Astrocyte (in vitro differentiated cells and primary cell): ENCODE data around the gene OTOF. TPM values are rescaled to one million over a fixed set of nuclear protein-coding genes. Genes with fewer than 3 reads are reported as not detected.

Experiments used
- DNase-seq: peaks from one replicate; pipeline ENCODE4 v3.0.0-alpha.2; 2010; ENCODE audit warnings: low read depth
- FAIRE-seq: peaks from 2 replicates; lab custom pipeline; 2011; peaks lifted over from hg19 to GRCh38; lab: Jason Lieb, UNC
- H2AFZ ChIP-seq: 2 replicates; pipeline ENCODE4 v1.6.0; 2012; ENCODE audit warnings: low read depth, low read length, inconsistent platforms
- H3K27ac ChIP-seq: 2 replicates; pipeline ENCODE4 v1.5.1; 2011; ENCODE audit warnings: low read depth, low read length, inconsistent platforms
- H3K27me3 ChIP-seq: 2 replicates; pipeline ENCODE4 v1.6.0; 2011; ENCODE audit warnings: low read length, inconsistent platforms; ENCODE audit not compliant: insufficient read depth
- H3K36me3 ChIP-seq: 2 replicates; pipeline ENCODE4 v1.5.1; 2011; ENCODE audit warnings: low read length, inconsistent platforms; ENCODE audit not compliant: insufficient read depth
- H3K4me1 ChIP-seq: 2 replicates; pipeline ENCODE4 v1.5.1; 2011; ENCODE audit warnings: low read length, inconsistent platforms; ENCODE audit not compliant: insufficient read depth
- H3K4me2 ChIP-seq: 2 replicates; pipeline ENCODE4 v1.6.0; 2012; ENCODE audit warnings: low read length, inconsistent platforms
- H3K4me3 ChIP-seq: 2 replicates; pipeline ENCODE4 v1.5.1; 2011; ENCODE audit warnings: low read depth, mild to moderate bottlenecking, low read length, inconsistent platforms; ENCODE audit not compliant: insufficient read depth
- H3K79me2 ChIP-seq: 2 replicates; pipeline ENCODE4 v1.6.0; 2012; ENCODE audit warnings: mild to moderate bottlenecking, low read length, inconsistent platforms; ENCODE audit not compliant: insufficient read depth
- H3K9ac ChIP-seq: 2 replicates; pipeline ENCODE4 v1.6.0; 2012; ENCODE audit warnings: mild to moderate bottlenecking, low read length, inconsistent platforms
- H3K9me3 ChIP-seq: 2 replicates; pipeline ENCODE4 v1.5.1; 2012; ENCODE audit warnings: low read depth, mild to moderate bottlenecking, low read length, inconsistent platforms; ENCODE audit not compliant: insufficient read depth
- H4K20me1 ChIP-seq: 2 replicates; pipeline ENCODE4 v1.6.0; 2012; ENCODE audit warnings: low read length, inconsistent platforms; ENCODE audit not compliant: insufficient read depth
- H3K27ac Mint-ChIP-seq: one replicate; pipeline ENCODE4 v1.8.0; 2021; ENCODE audit warnings: mild to moderate bottlenecking, mixed read lengths; ENCODE audit not compliant: unreplicated experiment
- H3K27me3 Mint-ChIP-seq: one replicate; pipeline ENCODE4 v1.8.0; 2021; ENCODE audit warnings: low read depth, mixed read lengths; ENCODE audit not compliant: unreplicated experiment
- H3K36me3 Mint-ChIP-seq: one replicate; pipeline ENCODE4 v1.8.0; 2021; ENCODE audit warnings: low read depth, mixed read lengths; ENCODE audit not compliant: unreplicated experiment
- H3K4me1 Mint-ChIP-seq: one replicate; pipeline ENCODE4 v1.8.0; 2021; ENCODE audit warnings: low read depth, mixed read lengths; ENCODE audit not compliant: unreplicated experiment
- H3K4me3 Mint-ChIP-seq: one replicate; pipeline ENCODE4 v1.8.0; 2021; ENCODE audit warnings: mild to moderate bottlenecking, moderate library complexity, mixed read lengths; ENCODE audit not compliant: unreplicated experiment
- H3K9me3 Mint-ChIP-seq: one replicate; pipeline ENCODE4 v1.8.0; 2021; ENCODE audit warnings: mild to moderate bottlenecking, mixed read lengths; ENCODE audit not compliant: unreplicated experiment
- CTCF ChIP-seq: IDR thresholded peaks from 2 replicates; pipeline ENCODE4 v1.5.1; 2011; ENCODE audit warnings: low read depth, mild to moderate bottlenecking, inconsistent platforms, low read length, moderate library complexity; ENCODE audit not compliant: insufficient read depth
- EZH2 ChIP-seq: IDR thresholded peaks from 2 replicates; pipeline ENCODE4 v1.6.1; 2012; ENCODE audit warnings: mild to moderate bottlenecking, low read length, inconsistent platforms; ENCODE audit not compliant: insufficient read depth
- total RNA-seq: library from RNA; stranded (reverse); gene quantifications from 2 replicates; pipeline ENCODE4 v1.2.1, GENCODE V29; 2021

OTOF gene
- total RNA-seq, 1 donor from 2014 or later, result not detected

DNA sequence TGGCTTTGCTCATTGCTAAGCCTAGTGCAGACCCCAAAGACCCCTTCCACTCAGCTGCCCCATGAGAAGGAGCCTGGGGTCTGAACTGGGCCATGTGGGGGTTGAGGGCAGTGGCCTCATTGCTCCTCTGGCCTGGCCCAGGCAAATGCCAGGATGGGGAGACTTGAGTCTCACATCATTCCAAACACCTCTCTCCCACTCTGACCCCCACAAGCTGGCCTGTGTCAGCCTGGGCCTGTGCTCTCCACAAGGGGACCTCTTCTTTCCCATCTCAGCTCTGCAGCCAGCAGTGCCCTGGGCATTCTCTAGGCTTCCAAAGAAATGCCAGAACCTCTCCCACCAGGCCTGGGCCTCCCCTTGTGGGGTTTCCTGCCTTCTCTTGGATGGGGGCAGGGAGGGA, 45.8 kb upstream of the OTOF start:
- Histone ChIP-seq H3K4me1 (peaks cover 2% of the 10 kb centered on the region), H3K27me3 (peaks cover 23% of the 10 kb centered on the region), H3K79me2 (no peaks in the 10 kb centered on the region), H2AFZ (no peak overlapping the region), H3K9me3 (no peaks in the 10 kb centered on the region), H4K20me1 (no peaks in the 10 kb centered on the region), H3K4me3 (no peak overlapping the region), H3K27ac (no peak overlapping the region), H3K9ac (no peak overlapping the region), H3K4me2 (no peak overlapping the region), H3K36me3 (no peaks in the 10 kb centered on the region)
- DNase-seq (no peak), FAIRE-seq (no peak)
- TF ChIP-seq EZH2 (no peak), CTCF (no peak)
- Mint-ChIP-seq H3K27ac (no peak overlapping the region), H3K9me3 (no peaks in the 10 kb centered on the region), H3K27me3 (peaks cover 18% of the 10 kb centered on the region), H3K36me3 (no peaks in the 10 kb centered on the region), H3K4me3 (no peak overlapping the region), H3K4me1 (peaks cover 19% of the 10 kb centered on the region)

DNA sequence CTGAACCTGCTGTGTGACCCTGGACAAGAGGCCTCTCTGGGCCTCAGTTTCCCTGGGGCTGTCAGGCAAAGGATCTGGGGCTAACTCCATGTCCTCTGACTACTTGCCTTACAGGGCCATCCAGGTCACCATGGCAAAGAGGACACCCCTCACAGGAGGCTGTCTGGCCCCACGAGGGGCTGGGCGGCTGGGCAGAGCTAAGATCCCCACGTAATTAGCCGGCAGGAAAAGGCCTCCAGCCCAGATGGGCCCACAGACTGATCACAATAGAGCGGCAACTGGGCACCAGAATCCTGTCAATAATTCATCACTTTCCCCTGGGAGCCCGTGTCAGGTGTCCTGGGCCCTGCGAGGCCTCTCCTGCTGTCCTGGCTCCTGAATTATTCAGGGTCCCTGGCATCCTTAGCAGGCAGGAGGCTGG, 44.8 kb upstream of the OTOF start:
- Histone ChIP-seq H3K36me3 (no peaks in the 10 kb centered on the region), H3K4me2 (no peak overlapping the region), H3K4me3 (no peak overlapping the region), H3K4me1 (peaks cover 2% of the 10 kb centered on the region), H3K9me3 (no peaks in the 10 kb centered on the region), H3K27ac (no peak overlapping the region), H4K20me1 (no peaks in the 10 kb centered on the region), H2AFZ (no peak overlapping the region), H3K79me2 (no peaks in the 10 kb centered on the region), H3K9ac (no peak overlapping the region), H3K27me3 (peaks cover 26% of the 10 kb centered on the region)
- Mint-ChIP-seq H3K9me3 (no peaks in the 10 kb centered on the region), H3K4me1 (peaks cover 19% of the 10 kb centered on the region), H3K27ac (no peak overlapping the region), H3K27me3 (peaks cover 24% of the 10 kb centered on the region), H3K36me3 (no peaks in the 10 kb centered on the region), H3K4me3 (no peak overlapping the region)
- DNase-seq, result no peak
- FAIRE-seq, result no peak
- TF ChIP-seq EZH2 (no peak), CTCF (no peak)

DNA sequence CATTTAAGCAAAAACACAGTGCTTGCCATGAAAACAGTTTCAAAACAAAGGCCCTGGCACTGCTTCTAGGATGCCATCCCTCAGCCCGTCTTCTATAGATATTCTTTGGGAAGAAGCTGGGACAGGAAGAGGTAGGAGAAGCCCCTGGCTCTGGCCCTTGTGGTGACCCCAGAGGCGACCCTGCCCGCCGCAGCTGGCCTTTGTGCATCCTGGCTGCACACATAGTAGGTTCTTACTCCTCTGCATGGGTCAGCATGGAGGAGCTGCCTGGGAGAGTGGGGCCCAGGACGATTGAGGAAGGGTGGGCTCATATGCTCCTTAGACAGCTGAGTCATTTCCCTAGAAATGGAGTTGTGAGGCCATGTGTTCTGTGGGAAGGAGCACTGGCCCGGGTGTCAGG, 44.4 kb upstream of the OTOF start:
- no peaks in the 10 kb centered on the region for H3K9me3 ChIP-seq
- no peaks in the 10 kb centered on the region for H3K79me2 ChIP-seq
- Mint-ChIP-seq H3K27me3 (peaks cover 28% of the 10 kb centered on the region), H3K36me3 (no peaks in the 10 kb centered on the region), H3K9me3 (no peaks in the 10 kb centered on the region), H3K4me1 (peaks cover 19% of the 10 kb centered on the region), H3K4me3 (no peak overlapping the region), H3K27ac (no peak overlapping the region)
- H3K4me2 ChIP-seq, result no peak overlapping the region
- H3K27ac ChIP-seq, result no peak overlapping the region
- H3K9ac ChIP-seq, result no peak overlapping the region
- no peak for DNase-seq
- TF ChIP-seq EZH2, result no peak
- no peak for TF ChIP-seq CTCF
- peaks cover 2% of the 10 kb centered on the region for H3K4me1 ChIP-seq
- no peak overlapping the region for H3K4me3 ChIP-seq
- no peaks in the 10 kb centered on the region for H3K36me3 ChIP-seq
- no peak for FAIRE-seq
- H3K27me3 ChIP-seq, result peaks cover 30% of the 10 kb centered on the region
- H2AFZ ChIP-seq, result no peak overlapping the region
- no peaks in the 10 kb centered on the region for H4K20me1 ChIP-seq
